Fibroblast of villous mesenchyme (primary cell): ENCODE measurements around the gene IL23R. TPM values are rescaled to one million over a fixed set of nuclear protein-coding genes. Genes with fewer than 3 reads are reported as not detected.
A peak's percentile ranks its signal among the peaks of the same experiment; 100 is the strongest.

Source experiments
- DNase-seq: peaks from one replicate; pipeline ENCODE4 v3.0.0-alpha.2; 2010; ENCODE audit warnings: low read depth
- H3K4me3 ChIP-seq: 2 replicates; pipeline ENCODE4 v1.5.1; 2011; ENCODE audit warnings: low read depth, mild to moderate bottlenecking, low read length
- total RNA-seq: library from RNA; depleted of rRNA; stranded (reverse); fragments of >200 nt; gene quantifications from 2 replicates; pipeline ENCODE4 v1.2.3, GENCODE V29; 2012
- TF ChIP-seq, protein P1 (sequence below): IDR thresholded peaks from 2 replicates; pipeline ENCODE4 v1.5.1; 2012; ENCODE audit warnings: low read depth, mild to moderate bottlenecking, low read length; ENCODE audit not compliant: insufficient read depth

Gene IL23R
- total RNA-seq, 1 donor: not detected

DNA sequence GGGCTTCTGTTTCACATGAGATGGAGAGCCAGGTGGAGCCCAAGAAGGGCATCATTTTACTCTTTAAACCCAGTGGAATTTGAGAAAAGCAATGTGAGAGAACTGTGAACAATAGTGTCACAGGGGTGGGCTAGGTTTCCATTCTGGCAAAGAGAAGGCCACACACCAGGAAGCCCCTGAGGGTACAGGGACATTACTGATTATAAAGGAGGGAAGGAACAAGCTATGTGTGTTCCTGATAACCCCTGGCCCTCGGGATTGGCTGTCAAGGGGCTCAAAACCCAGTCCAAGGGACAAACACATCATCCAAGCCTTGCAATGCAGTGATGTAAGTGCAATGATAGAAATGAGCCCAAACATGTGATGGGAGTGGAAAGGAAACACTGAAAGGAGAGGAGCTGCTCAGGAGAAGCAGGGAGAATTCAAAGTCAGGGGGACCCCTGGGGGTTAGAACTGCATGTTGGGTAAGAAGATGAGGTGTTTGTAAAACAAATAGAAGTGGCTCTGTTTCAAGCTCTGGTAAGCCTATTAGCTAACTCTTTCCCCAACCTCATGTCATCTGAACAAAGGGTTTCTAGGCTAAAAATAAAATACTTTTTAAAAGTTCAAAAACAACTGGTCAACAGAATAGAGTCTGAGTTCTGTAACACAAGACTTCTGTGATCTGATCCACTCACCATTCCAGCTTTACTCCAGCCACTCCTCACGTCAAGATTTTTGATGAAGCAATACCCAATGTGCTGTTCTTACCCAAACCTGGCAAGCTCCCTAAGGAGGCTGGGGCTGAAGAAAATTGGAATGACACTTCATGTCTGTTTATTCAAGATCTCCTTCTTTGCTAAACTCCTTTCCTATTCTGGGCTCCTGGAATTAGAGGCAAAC is 90.3 kb downstream of the IL23R start:
- DNase-seq: peak; percentile 3
- TF ChIP-seq, protein P1, sequence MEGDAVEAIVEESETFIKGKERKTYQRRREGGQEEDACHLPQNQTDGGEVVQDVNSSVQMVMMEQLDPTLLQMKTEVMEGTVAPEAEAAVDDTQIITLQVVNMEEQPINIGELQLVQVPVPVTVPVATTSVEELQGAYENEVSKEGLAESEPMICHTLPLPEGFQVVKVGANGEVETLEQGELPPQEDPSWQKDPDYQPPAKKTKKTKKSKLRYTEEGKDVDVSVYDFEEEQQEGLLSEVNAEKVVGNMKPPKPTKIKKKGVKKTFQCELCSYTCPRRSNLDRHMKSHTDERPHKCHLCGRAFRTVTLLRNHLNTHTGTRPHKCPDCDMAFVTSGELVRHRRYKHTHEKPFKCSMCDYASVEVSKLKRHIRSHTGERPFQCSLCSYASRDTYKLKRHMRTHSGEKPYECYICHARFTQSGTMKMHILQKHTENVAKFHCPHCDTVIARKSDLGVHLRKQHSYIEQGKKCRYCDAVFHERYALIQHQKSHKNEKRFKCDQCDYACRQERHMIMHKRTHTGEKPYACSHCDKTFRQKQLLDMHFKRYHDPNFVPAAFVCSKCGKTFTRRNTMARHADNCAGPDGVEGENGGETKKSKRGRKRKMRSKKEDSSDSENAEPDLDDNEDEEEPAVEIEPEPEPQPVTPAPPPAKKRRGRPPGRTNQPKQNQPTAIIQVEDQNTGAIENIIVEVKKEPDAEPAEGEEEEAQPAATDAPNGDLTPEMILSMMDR: no peak
- no peak overlapping the region for H3K4me3 ChIP-seq

DNA sequence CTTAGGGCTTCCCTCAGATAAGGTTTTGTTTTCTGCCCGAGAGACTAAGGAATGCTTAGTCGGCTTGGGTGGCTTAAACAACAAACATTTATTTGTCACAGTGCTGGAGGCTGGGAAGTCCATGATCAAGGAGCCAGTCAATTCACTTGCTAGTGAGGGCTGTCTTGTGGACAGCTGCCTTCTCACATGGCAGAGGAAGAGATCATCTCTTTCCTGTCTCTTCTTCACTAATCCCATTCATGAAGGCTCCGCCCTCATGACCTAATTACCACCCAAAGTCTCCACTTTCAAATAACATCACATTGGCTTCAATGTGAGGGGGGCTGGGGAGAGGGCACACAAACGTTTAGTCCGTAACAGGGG is 90.9 kb downstream of the IL23R start:
- H3K4me3 ChIP-seq: no peak overlapping the region
- TF ChIP-seq, protein P1: no peak

DNA sequence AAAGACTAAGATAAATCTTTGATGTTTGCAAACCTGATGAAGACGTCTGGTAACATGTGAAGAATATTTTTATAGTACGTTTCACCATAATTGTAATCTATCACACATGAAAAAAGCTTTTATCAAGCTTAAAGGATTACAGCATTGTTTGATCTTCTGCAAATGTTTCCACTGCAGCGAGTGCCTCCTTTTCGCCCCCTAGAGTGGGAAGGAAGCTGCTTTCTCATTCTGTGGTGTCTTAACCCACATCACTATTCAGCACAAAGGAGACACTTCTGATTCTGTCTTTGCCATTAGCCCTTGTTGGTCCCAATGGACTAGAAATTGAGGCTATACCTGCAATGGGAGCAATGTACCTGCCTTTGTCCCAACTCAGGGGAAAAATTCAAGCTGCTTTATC is 95.4 kb downstream of the IL23R start:
- TF ChIP-seq, protein P1: no peak
- no peak for DNase-seq
- no peak overlapping the region for H3K4me3 ChIP-seq

More for the DNA sequence above, 90.9 kb downstream of the IL23R start:
- DNase-seq: no peak

DNA sequence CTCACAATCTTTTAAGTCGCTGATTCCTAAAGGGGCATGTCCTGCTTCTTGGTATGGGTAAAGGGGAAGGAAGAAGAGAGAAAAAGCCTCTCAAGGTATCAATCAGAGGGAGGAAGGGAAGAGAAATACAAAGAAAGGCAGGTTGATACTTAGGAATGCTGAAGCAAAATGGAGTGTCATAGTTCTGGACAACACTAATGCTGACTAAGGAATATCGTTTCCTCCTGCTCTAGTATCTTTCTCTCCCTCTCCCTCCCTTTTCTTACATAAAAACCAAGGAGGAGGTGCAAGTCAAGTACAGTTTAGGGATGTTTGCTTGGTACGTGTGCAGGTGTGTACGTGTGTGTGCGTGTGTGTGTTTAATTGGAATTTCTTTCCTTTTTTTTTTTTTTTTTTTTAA is 96.5 kb downstream of the IL23R start:
- TF ChIP-seq, protein P1: no peak
- no peak for DNase-seq
- no peak overlapping the region for H3K4me3 ChIP-seq

DNA sequence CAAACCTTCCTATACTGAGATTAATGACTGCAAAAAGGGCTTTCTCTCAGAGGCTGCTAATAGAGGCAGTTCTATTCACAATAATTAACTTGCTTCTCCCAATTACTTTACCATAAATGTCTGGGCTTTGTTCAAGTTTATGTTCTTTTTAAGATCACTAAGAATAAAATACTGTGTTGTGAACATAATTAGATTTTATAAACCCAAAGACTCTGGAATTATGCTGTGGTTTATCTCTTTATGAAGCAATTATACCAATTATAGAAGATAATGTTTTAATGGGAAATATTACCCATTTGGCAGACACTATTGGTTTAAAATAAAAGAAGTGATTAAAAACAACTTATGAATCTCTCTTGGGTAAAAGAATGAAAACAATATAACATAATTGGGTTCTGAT is 97.9 kb downstream of the IL23R start:
- DNase-seq: no peak
- H3K4me3 ChIP-seq: no peak overlapping the region
- TF ChIP-seq, protein P1: no peak

DNA sequence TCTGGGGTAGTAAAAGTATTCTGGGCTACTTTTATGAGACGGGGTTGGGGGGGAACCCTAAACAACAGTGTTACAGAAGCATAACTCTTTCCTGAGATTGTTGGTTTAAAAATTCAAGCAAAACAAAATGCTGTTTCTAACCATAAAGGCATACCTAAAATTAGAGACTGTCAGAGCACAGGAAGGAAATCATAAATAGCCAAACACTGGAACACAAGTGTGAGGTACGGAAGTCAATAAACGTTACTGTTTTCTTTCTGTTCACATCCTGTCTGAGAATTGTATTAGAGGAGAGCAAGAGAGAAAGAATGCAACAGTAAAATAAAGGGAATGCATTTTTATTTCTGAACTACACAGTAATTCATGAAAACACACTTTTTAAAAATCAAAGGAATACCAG is 98.6 kb downstream of the IL23R start:
- H3K4me3 ChIP-seq: no peak overlapping the region
- TF ChIP-seq, protein P1: no peak
- DNase-seq: no peak

DNA sequence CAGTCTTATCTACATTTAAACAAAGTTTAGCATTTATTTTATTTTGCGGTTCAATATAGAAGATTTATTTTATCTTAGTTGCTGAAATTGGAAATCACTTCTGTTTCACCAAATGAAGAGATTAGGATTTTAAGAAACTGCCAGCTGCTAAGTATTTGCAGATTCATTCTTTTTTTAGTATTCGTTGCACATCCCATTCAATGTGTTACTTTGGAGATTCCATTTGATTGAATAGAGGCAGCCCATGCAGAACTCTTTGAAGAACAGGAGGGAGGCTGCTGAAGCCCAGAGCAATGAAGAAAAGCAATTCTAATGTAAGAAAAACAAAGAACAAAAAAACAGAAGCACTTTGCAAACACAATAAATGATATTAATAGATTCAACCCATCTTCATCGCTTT is 102.8 kb downstream of the IL23R start:
- TF ChIP-seq, protein P1: no peak
- DNase-seq: no peak
- H3K4me3 ChIP-seq: no peak overlapping the region
